GM10248 (cell line): ENCODE measurements around the gene GABBR2.
A peak's percentile ranks its signal among the peaks of the same experiment; 100 is the strongest.

Source experiments
- CTCF ChIA-PET: fragments of 300-600 bp; sonication (Branson Sonifier 250); formaldehyde crosslinking; extraction: SDS; loops from one replicate; lab custom pipeline; 2021; ENCODE audit warnings: antibody characterized with exemption; lab: Yijun Ruan, JAX
- POLR2A ChIA-PET: fragments of 350-650 bp; sonication (Branson Sonifier 250); formaldehyde crosslinking; extraction: SDS; loops from one replicate; lab custom pipeline; 2020; ENCODE audit warnings: antibody characterized with exemption; lab: Yijun Ruan, JAX
- DNase-seq: peaks from one replicate; pipeline ENCODE4 v3.0.0; 2012; ENCODE audit errors: extremely low spot score
- CTCF ChIP-seq: IDR thresholded peaks from 2 replicates; pipeline ENCODE4 v1.5.1; 2012; ENCODE audit warnings: mild to moderate bottlenecking, low read depth; ENCODE audit errors: extremely low read depth, missing control alignments, control extremely low read depth

The GABBR2 gene

GRCh38 chr9:98709968-98710965 lies 1.5 kb upstream of the GABBR2 start:
- TF ChIP-seq CTCF = no peak
- POLR2A ChIA-PET = no interaction called here
- no peak for DNase-seq
- CTCF ChIA-PET = no interaction called here

GRCh38 chr9:98708103-98708932 lies 417 bp downstream of the GABBR2 start:
- no peak for DNase-seq
- POLR2A ChIA-PET = no interaction called here
- CTCF ChIA-PET = no interaction called here
- TF ChIP-seq CTCF = no peak

GRCh38 chr9:98707166-98708102 lies 1.3 kb downstream of the GABBR2 start:
- POLR2A ChIA-PET = no interaction called here
- DNase-seq = peak; percentile 49

GRCh38 chr9:98706651-98707165 lies 2.0 kb downstream of the GABBR2 start:
- POLR2A ChIA-PET = no interaction called here
- CTCF ChIA-PET = interaction anchor here (0.8 to 1.6 kb wide), 3 partner anchors 10 to 172 kb away, joined by 3 to 7 read pairs (median 3); no protein-coding TSS in a partner anchor
- TF ChIP-seq CTCF = no peak
- no peak for DNase-seq

More at GRCh38 chr9:98707166-98708102, 1.3 kb downstream of the GABBR2 start:
- CTCF ChIA-PET = interaction anchor here (0.8 kb wide), 1 partner anchor 170 kb away, joined by 3 read pairs; no protein-coding TSS in a partner anchor
- TF ChIP-seq CTCF = peak; percentile 34

- no peak for DNase-seq
- TF ChIP-seq CTCF = no peak
- POLR2A ChIA-PET = no interaction called here
- CTCF ChIA-PET = interaction anchor here (1.2 to 1.3 kb wide), 2 partner anchors 13 to 73 kb away, joined by 3 read pairs; no protein-coding TSS in a partner anchor
Measured at GRCh38 chr9:98702835-98703380, 5.8 kb downstream of the GABBR2 start.
